GM18873 (cell line): ENCODE measurements around the gene CAMTA1.
"Not testable (repeated sequence)": the region's sequence is repeated elsewhere in the genome, so short reads cannot be mapped to it uniquely, and the experiment has no call there.

Experiments
- ATAC-seq: cut with Tn5 transposase; IDR thresholded peaks from one replicate; pipeline ENCODE4 v1.9.1; 2021; ENCODE audit warnings: mild to moderate bottlenecking, moderate library complexity, moderate number of reproducible peaks; ENCODE audit not compliant: unreplicated experiment, low FRiP score

CAMTA1 gene, protein sequence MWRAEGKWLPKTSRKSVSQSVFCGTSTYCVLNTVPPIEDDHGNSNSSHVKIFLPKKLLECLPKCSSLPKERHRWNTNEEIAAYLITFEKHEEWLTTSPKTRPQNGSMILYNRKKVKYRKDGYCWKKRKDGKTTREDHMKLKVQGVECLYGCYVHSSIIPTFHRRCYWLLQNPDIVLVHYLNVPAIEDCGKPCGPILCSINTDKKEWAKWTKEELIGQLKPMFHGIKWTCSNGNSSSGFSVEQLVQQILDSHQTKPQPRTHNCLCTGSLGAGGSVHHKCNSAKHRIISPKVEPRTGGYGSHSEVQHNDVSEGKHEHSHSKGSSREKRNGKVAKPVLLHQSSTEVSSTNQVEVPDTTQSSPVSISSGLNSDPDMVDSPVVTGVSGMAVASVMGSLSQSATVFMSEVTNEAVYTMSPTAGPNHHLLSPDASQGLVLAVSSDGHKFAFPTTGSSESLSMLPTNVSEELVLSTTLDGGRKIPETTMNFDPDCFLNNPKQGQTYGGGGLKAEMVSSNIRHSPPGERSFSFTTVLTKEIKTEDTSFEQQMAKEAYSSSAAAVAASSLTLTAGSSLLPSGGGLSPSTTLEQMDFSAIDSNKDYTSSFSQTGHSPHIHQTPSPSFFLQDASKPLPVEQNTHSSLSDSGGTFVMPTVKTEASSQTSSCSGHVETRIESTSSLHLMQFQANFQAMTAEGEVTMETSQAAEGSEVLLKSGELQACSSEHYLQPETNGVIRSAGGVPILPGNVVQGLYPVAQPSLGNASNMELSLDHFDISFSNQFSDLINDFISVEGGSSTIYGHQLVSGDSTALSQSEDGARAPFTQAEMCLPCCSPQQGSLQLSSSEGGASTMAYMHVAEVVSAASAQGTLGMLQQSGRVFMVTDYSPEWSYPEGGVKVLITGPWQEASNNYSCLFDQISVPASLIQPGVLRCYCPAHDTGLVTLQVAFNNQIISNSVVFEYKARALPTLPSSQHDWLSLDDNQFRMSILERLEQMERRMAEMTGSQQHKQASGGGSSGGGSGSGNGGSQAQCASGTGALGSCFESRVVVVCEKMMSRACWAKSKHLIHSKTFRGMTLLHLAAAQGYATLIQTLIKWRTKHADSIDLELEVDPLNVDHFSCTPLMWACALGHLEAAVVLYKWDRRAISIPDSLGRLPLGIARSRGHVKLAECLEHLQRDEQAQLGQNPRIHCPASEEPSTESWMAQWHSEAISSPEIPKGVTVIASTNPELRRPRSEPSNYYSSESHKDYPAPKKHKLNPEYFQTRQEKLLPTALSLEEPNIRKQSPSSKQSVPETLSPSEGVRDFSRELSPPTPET (N-terminal part only)

DNA sequence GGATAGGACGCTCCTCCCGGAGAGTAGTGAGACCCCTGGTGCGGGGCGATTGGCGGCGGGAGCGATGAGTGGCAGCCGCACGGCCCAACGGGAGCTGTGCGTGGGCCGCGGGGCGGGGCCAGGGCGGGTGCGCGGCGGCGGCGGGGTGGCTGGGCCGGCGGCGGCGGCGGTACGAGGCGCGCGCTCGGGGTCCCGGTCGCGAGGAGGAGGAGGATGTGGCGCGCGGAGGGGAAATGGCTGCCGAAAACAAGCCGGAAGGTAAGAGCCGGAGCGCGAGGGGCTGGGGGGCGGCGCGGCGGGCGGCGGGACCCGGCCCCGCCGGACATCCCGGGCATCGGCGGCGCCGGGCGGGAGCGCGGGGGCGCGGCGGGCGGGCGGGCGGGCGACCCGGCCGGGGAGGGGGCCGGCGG lies at the start of gene CAMTA1:
CAMTA1 (plus strand) TSS at position 137 of the 410 bp plus-strand sequence; CDS start at position 214, 77 bp downstream.
- ATAC-seq: no peak

DNA sequence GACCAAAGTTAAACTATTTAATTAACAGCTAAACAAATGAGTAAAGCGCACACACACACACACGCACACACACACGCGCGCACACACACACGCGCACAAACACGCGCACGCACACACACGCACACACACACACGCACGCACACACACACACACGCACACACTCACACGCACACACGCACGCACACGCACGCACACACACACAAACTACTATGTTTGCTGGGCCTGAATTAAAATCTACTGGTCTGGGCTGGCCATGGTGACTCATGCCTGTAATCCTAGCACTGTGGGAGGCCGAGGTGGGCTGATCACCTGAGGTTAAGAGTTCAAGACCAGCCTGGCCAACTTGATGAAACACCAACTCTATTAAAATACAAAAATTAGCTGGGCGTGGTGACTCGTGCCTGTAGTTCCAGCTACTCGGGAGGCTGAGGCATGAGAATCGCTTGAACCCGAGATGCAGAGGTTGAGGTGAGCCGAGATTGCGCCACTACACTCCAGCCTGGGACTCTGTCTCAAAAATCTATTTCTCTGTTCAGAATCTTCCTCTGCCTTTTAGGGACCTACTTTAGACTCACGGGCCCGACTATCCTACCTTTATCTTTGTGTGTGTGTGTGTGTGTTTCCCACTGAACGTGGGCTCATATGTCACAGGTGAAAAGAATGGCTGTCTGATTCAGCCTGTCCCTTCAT lies 46.1 kb upstream of the CAMTA1 start:
- no peak for ATAC-seq

DNA sequence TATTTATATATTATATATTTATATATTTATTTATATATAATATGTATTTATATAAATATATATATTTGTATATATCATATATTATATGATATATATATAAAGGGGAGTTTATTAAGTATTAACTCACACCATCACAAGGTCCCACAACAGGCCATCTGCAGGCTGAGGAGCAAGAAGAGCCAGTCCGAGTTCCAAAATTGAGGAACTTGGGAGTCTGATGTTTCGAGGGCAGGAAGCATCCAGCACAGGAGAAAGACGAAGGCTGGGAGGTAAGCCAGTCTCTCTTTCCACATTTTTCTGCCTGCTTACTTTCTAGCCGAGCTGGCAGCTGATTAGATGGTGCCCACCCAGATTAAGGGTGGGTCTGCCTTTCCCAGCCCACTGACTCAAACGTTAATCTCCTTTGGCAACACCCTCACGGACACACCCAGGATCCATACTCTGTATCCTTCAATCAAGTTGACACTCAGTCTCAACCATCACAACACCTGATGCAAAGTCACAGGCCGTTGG lies 42.5 kb upstream of the CAMTA1 start:
- not testable (repeated sequence) for ATAC-seq

DNA sequence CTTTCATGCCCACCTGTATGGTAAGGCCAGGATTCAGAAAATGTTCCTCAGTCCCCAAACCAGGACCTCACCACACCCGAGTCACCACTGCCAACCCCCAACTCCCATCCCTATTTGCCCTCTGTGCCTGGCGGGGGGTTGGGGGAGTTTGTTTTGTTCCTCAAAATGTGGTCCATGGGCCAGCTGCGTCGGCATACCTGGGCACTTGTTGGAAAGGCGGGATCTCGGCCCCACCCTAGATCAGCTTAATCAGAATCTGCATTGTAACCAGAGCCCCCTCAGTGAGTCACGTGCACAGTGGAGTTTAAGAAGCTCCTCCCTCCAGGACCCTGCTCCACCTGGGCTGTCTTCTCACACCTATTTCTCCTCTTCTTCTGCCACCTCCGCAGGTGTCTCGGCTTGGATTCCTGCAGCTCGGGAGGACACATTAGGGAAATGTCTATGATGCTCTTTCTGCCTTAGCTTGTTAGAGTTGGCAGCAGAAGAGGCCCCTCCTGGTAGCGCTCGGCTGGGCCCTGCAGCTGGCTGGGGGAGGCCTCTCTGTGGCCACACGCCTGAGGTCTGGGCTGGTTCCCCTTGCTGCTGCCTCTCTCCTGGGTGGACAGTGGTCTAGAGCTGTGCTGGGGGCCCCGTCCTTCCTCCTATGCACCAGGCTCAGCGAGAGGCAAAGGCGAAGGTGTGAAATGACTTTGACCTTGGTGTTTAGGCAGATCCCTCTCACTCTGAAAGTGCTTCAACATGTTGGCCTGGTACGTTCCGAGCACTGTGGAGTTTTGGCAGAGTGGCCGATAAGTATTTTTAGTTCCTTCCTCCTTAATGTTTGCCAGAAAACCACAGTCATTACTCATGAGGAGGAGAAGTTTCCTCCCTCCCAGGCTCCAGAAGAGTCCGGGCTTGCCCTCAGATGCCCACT lies 41.8 kb upstream of the CAMTA1 start:
- no peak for ATAC-seq

DNA sequence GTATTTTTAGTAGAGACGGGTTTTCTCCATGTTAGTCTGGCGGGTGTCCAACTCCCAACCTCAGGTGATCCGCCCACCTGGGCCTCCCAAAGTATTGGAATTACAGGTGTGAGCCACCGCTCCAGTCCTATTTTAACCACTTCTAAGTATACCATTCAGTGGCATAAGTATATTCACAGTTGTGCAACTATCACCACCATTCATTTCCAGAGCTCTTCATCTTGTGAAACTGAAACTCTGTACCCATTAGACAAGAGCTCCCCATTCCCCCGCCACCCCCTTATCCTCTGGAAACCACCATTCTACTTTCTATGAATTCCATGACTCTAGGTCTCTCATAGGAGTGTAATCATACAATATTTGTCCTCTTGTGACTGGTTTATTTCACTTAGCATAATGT lies 40.2 kb upstream of the CAMTA1 start:
- ATAC-seq: no peak

DNA sequence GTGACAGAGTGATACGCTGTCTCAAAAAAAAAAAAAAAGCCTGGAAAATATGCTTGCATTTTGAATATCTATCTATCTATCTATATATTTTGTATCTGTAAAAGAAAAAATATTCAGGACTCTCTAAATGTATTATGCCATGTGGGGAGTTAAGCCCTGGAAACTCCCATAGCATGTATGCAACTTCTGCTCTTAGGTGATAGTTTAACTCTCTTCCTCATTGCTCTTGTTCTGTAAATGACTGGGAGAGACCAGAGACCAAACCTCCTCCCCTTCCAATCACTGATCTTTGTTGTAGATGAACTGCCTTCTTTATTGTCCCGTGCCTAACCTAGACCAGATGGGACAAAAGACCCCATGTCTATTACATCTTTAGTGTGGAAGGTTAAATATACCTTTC lies 37.6 kb upstream of the CAMTA1 start:
- ATAC-seq: no peak

DNA sequence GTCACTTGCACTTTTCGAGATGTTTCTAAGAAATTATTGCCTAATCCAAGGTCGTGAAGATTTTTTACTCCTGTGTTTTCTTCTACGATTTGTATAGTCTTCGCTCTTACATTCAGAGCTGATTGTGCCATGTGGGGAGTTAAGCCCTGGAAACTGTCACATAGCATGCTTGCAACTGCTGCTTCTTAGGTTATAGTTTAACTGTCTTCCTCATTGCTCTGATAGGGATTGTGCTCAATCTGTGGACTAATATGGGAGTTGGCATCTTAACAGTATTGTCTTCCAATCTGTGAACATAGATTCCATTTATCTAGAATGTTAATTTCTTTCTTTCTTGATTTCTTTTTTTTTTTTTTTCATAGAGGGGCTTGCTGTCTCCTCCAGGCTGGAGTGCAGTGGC lies 34.8 kb upstream of the CAMTA1 start:
- ATAC-seq: no peak

DNA sequence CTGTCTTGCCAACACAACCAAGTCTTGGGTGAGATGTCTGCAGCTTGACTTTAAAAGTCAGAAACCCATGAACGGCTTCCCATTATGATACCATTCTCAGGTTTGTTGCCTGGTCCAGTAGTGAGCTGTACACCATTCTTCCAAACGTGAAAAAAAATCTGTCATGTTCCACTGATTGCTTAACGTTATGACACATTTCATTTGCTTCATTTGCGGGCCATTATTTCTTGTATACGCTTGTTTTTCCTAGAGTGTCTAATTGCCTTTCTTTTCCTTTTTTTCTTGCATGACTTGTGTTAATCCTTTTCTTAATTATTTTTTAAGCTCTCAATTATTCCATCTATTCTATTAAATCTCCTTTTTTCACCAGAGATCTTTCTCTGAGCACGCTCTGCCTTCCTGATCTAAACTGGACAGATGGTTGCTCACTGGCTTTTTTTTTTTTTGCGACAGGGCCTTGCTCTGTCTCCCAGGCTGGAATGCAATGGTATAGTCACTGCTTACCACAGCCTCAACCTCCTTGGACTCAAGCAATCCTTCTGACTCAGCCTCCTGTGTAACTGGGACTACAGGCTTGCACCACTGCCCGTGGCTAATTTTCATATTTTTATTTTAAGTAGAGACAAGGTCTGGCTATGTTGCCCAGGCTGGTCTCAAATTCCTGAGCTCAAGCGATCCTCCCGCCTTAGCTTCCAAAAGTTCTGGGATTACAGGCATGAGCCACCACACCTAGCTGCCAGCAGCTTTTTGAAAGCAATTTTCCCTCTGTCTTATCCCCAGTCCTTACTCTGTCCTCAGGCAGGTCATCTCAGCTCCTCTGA lies 31.7 kb upstream of the CAMTA1 start:
- ATAC-seq: no peak

DNA sequence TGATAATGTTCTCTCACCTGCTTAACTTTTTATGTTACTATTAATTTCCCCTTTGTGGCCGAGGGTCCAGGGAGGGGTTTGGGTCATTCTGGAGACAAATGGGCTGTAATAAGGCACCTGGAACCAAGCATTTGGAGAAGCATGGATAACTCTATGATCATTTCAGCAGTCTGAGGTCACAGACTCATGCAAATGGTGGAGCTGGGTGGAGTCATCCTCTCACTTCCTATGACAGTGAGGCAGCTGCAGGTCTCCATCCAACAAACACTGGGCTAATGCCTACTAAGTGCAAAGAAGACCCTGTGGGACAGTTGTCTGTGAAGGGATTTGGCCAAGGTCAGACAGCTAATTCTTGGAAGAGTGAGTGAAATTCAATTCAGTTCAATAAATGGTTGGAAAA lies 28.8 kb upstream of the CAMTA1 start:
- ATAC-seq: no peak

DNA sequence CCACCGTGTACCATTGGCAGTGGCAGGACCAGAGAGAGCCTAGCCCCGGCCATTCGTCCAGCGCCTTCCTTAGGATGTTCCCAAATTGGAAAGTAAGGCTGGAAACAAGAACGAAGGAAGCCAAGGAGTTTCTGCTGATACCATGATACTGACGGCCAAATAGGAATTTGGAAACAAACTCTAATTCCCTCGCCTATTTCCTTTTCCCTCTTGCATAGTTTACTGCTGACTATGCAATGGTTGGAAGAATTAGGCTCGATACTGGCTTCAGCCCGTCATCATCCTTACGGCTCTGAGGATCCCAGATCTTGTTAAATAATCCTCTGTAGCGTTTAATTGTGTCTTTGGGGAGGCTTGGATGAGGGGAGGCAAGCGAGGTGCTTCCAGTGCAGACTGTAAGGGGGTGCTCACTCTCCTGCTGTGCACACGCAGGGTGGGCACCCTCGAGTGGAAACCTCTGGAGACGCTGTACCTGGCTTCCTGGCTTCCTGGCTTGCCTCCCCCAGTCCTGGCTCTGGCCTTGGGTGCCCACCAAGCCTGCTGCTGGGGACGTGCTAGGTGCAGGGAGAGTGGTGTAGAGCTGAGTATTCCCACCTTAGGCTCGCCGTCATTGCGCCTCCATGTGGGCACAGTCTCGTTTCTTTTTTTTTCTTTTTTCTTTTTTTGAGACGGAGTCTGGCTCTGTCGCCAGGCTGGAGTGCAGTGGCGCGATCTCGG lies 27.4 kb upstream of the CAMTA1 start:
- ATAC-seq: no peak

DNA sequence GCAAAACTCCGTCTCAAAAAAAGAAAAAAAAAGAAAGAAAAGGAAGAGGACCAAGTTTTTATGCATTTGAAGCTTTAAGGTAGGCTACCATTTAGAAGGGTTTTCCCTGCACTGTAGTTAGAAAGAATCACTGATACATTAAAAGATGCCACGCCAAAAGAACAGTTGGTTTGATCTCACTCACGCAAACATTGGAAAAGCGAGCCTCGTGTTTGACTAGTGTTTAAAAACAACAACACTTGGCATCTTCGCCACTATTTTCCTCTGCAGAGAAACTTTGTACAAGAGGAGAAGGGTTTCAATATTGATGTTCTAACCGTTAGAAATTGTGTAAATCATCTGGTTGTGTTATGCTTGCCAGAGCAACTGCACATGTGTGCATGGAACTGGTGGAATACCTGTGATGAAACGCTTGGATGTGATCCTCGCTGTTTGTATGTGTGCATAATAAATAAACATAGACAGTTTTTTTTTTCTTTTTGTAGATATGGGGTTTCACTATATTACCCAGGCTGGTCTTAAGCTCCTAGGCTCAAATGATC lies 24.0 kb upstream of the CAMTA1 start:
- no peak for ATAC-seq

DNA sequence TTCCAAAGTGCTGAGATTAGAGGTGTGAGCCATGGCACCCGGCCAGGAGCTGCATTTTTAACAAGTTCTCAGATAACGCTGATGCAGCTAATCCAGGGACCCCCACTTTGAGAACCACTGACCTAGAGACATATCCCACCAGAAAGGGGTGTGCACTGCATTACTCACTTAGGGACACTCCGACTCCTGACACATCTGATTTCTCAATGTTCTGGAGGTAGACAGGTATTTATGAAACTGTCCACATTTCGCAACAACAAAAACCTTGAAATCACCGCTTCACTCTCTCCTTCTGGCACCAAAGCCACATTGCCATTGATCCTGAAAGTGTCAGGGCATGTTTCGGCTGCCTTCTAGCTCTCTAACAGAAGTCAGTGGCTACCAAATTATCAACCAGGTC lies 23.2 kb upstream of the CAMTA1 start:
- ATAC-seq: no peak

DNA sequence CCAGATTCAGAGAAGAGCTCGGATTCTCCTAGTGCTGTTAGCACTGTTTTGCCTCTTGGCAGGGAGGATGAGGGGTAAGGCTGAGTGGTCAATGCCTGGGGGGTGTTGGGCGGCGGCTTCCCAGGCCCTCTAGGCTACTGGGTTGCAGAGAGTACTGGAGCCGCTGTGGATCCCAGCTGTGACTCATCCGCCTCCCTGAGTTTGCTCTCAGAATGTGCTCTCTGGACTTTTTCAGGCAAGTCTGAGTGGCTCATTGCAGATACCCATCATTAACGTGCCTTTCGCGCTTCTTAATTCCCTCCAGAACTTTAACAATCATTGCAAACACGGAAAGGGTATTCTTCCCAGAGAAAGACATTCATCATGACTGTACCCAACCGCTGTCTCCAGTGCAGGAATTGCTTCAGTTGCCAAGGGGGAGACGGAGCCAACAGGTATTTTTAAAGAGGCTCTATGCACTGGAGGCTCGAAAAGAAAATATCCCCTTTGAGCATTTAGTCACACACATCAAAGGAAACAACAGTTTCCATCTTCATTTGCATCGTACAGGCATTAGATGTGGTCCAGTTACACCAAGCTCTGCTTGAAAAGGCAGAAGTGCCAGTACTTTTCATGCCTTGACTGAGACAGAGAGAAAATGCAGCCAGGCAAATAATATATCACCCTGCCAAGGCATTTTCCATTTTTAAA lies 14.4 kb upstream of the CAMTA1 start:
- no peak for ATAC-seq

DNA sequence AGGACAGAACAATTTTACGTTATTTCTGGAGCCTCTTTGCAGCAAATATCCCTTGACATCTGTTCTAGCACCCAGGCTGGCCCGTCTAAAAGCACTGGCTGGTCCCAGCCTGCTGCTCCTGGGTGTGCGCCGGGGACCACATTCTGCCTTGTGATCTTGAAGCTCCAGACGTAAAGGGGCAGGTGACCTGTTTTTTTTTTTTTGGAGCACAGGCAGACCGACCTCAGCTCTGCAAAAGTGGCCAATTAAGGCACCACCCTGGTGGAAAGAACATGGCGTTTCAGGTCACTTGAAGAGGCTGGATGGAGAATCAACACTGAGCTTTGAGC lies 13.8 kb upstream of the CAMTA1 start:
- ATAC-seq: no peak

DNA sequence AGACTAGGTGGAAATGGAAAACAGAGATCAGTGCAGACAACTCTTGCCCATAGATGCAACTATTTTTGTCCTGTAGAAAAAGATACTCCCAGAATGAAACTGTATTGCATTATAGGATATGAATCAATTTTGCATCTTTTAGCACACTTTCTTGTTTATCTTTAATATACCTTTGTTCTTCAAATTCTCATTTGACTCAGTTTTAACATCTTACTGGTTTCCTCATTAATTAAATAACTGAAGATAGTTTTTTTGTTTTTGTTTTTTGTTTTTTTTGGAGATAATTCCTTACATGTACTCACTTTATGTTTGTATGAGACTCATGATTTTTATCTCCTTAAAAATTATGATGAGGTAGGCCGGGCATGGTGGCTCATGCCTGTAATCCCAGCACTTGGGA lies 10.9 kb upstream of the CAMTA1 start:
- ATAC-seq: no peak

DNA sequence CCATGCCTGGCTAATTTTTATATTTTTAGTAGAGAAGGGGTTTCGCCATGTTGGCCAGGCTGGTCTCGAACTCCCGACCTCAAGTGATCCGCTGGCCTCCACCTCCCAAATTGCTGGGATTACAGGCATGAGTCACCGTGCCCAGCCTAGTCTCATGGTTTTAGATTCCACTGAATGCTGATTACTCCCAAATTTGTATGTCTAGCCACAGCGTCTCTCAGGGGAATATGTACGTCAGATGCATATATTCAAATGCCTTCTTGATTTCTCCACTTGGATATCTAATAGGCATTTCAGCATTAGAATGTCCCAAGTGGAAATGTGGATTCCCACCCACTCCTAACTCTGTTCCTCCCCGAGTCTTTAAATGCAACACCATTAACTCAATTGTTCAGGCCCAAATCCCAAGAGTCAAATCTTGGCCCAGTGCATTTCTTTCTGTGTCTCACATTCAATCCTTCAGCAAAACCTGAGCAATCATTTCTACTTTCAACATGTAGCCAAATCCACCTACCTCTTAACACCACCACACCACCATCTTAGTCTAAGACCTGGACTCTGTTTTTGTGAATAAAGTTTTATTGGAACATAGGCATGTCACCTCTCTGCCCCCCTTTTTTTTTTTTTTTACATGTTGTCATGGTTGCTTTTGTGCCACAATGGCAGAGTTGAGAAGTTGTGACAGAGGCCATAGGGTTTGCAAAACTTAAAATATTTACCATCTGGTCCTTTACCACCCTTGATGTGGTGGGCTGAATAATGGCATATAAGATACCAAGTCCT lies 9.8 kb upstream of the CAMTA1 start:
- no peak for ATAC-seq
